H1 (cell line): Measurements from ENCODE around the gene TSPAN4. TPM values are rescaled to one million over a fixed set of nuclear protein-coding genes. Genes with fewer than 3 reads are reported as not detected.

Experiments
- CTCF ChIA-PET: fragments of 300-600 bp; sonication (Branson Sonifier 250); formaldehyde crosslinking; loops from one replicate; lab custom pipeline; 2021; ENCODE audit not compliant: partially characterized antibody; lab: Charles Lee
- POLR2A ChIA-PET: fragments of 300-600 bp; sonication (Branson Sonifier 250); formaldehyde crosslinking; loops from one replicate; lab custom pipeline; 2021; ENCODE audit warnings: inconsistent platforms; ENCODE audit not compliant: partially characterized antibody; lab: Charles Lee
- DNase-seq, 2 experiments: peaks; one replicate each; pipeline versions ENCODE4 v3.0.0 to v3.0.0-alpha.2; 2010 to 2022; ENCODE audit warnings: low spot score in 2 of 2, low read depth in 1 of 2, mixed read lengths in 1 of 2
- FAIRE-seq: peaks from 2 replicates; lab custom pipeline; 2011; peaks lifted over from hg19 to GRCh38; lab: Jason Lieb, UNC
- H2AFZ ChIP-seq: 2 replicates; pipeline ENCODE4 v1.8.1; 2012; ENCODE audit warnings: low read length, inconsistent platforms
- H2AK5ac ChIP-seq: 2 replicates; pipeline ENCODE4 v1.6.1; 2013; ENCODE audit warnings: low read depth, low read length
- H2BK120ac ChIP-seq: replicated peaks from 2 replicates; pipeline ENCODE3; 2013; ENCODE audit warnings: low read depth, low read length, inconsistent platforms
- H2BK12ac ChIP-seq: 2 replicates; pipeline ENCODE4 v1.6.1; 2013; ENCODE audit warnings: low read depth, low read length
- H2BK15ac ChIP-seq: 2 replicates; pipeline ENCODE4 v1.6.1; 2013; ENCODE audit warnings: low read length
- H2BK20ac ChIP-seq: 2 replicates; pipeline ENCODE4 v1.6.1; 2013; ENCODE audit warnings: low read length
- H2BK5ac ChIP-seq: 2 replicates; pipeline ENCODE4 v1.6.1; 2013; ENCODE audit warnings: low read depth, low read length
- H3K14ac ChIP-seq: 2 replicates; pipeline ENCODE4 v1.6.1; 2013; ENCODE audit warnings: inconsistent platforms; ENCODE audit not compliant: insufficient read length
- H3K18ac ChIP-seq: 2 replicates; pipeline ENCODE4 v1.6.1; 2013; ENCODE audit warnings: low read length; ENCODE audit errors: extremely low read depth
- H3K23ac ChIP-seq: 2 replicates; pipeline ENCODE4 v1.6.1; 2013; ENCODE audit warnings: inconsistent platforms; ENCODE audit not compliant: insufficient read length
- H3K23me2 ChIP-seq: 2 replicates; pipeline ENCODE4 v1.6.1; 2013; ENCODE audit warnings: low read depth, low read length
- H3K27ac ChIP-seq: 2 replicates; pipeline ENCODE4 v1.6.1; 2011; ENCODE audit warnings: low read depth, low read length, inconsistent platforms
- H3K27me3 ChIP-seq, 4 experiments: replicated peaks in 1 of 4; 1 replicate in 1 of 4; 2 replicates in 3 of 4; pipeline versions ENCODE4 v1.6.1 to v1.8.1; 2011 to 2013; ENCODE audit warnings: low read length in 3 of 4, mild to moderate bottlenecking in 3 of 4, inconsistent platforms in 2 of 4, mixed read lengths in 2 of 4, moderate library complexity in 1 of 4; ENCODE audit not compliant: control insufficient read depth in 3 of 4, insufficient read depth in 3 of 4; ENCODE audit errors: extremely low read depth in 1 of 4
- H3K36me3 ChIP-seq, 4 experiments: 2 replicates each; pipeline versions ENCODE4 v1.6.1 to v1.8.1; 2011 to 2013; ENCODE audit warnings: mild to moderate bottlenecking in 4 of 4, low read length in 3 of 4, moderate library complexity in 2 of 4, control low read depth in 1 of 4, inconsistent platforms in 1 of 4; ENCODE audit not compliant: insufficient read depth in 4 of 4, control insufficient read depth in 2 of 4
- H3K4ac ChIP-seq: replicated peaks from 2 replicates; pipeline ENCODE3; 2013; ENCODE audit warnings: low read length, low read depth, mixed read lengths, inconsistent platforms; ENCODE audit not compliant: insufficient read length
- H3K4me1 ChIP-seq, 4 experiments: replicated peaks in 1 of 4; 1 replicate in 1 of 4; 2 replicates in 3 of 4; pipeline versions ENCODE4 v1.6.1 to v1.8.1; 2011 to 2013; ENCODE audit warnings: low read length in 3 of 4, inconsistent platforms in 2 of 4, mixed read lengths in 1 of 4; ENCODE audit not compliant: insufficient read depth in 4 of 4, control insufficient read depth in 3 of 4
- H3K4me2 ChIP-seq, 2 experiments: 2 replicates each; pipeline versions ENCODE4 v1.6.1 to v1.8.1; 2011 to 2013; ENCODE audit warnings: low read depth in 2 of 2, low read length in 2 of 2, control low read depth in 1 of 2, inconsistent platforms in 1 of 2, mild to moderate bottlenecking in 1 of 2; ENCODE audit not compliant: insufficient read depth in 1 of 2
- H3K4me3 ChIP-seq, 4 experiments: fragments of 200-600, 300-600 bp in 1 of 4; sonication (generic), shearing (Covaris generic), sonication (Bioruptor Twin) in 1 of 4; 2 replicates each; pipeline versions ENCODE4 v1.5.1 to v1.8.1; 2011 to 2016; ENCODE audit warnings: low read length in 4 of 4, low read depth in 3 of 4, control low read depth in 2 of 4, inconsistent platforms in 2 of 4, mild to moderate bottlenecking in 2 of 4, mixed read lengths in 1 of 4, moderate library complexity in 1 of 4; ENCODE audit not compliant: insufficient read depth in 2 of 4; ENCODE audit errors: extremely low read depth in 1 of 4
- H3K56ac ChIP-seq: replicated peaks from 2 replicates; pipeline ENCODE3; 2013; ENCODE audit warnings: low read depth, mild to moderate bottlenecking, mixed read lengths, low read length, inconsistent platforms; ENCODE audit not compliant: insufficient read length
- H3K79me1 ChIP-seq: 2 replicates; pipeline ENCODE4 v1.6.1; 2013; ENCODE audit warnings: low read depth, low read length, control low read depth
- H3K79me2 ChIP-seq, 2 experiments: 2 replicates each; pipeline versions ENCODE4 v1.6.1 to v1.8.1; 2012 to 2013; ENCODE audit warnings: low read length in 2 of 2, mild to moderate bottlenecking in 2 of 2, inconsistent platforms in 1 of 2; ENCODE audit not compliant: insufficient read depth in 2 of 2, control insufficient read depth in 1 of 2
- H3K9ac ChIP-seq, 4 experiments: replicated peaks in 1 of 4; 1 replicate in 1 of 4; 2 replicates in 3 of 4; pipeline versions ENCODE4 v1.6.1 to v1.8.1; 2011 to 2013; ENCODE audit warnings: low read depth in 3 of 4, low read length in 3 of 4, control low read depth in 2 of 4, mild to moderate bottlenecking in 2 of 4, moderate library complexity in 2 of 4, inconsistent platforms in 1 of 4; ENCODE audit errors: extremely low read depth in 1 of 4
- H3K9me3 ChIP-seq, 2 experiments: 2 replicates each; pipeline versions ENCODE4 v1.6.1 to v1.8.1; 2012 to 2013; ENCODE audit warnings: mild to moderate bottlenecking in 2 of 2, moderate library complexity in 2 of 2, control low read depth in 1 of 2, inconsistent platforms in 1 of 2, low read depth in 1 of 2, low read length in 1 of 2, mixed read lengths in 1 of 2; ENCODE audit not compliant: insufficient read depth in 2 of 2
- H4K20me1 ChIP-seq, 2 experiments: replicated peaks in 1 of 2; 2 replicates each; pipeline versions ENCODE3 to v1.8.1; 2011 to 2013; ENCODE audit warnings: inconsistent platforms in 2 of 2, low read length in 2 of 2, mild to moderate bottlenecking in 1 of 2; ENCODE audit not compliant: insufficient read depth in 2 of 2, control insufficient read depth in 1 of 2
- H4K5ac ChIP-seq: 2 replicates; pipeline ENCODE4 v1.6.1; 2013; ENCODE audit warnings: low read length, low read depth, mixed read lengths, inconsistent platforms; ENCODE audit not compliant: insufficient read length
- H4K8ac ChIP-seq: 2 replicates; pipeline ENCODE4 v1.8.0; 2013; ENCODE audit warnings: mild to moderate bottlenecking, moderate library complexity, low read length, inconsistent platforms; ENCODE audit not compliant: insufficient read depth; ENCODE audit errors: extremely low read depth
- H4K91ac ChIP-seq: replicated peaks from 2 replicates; pipeline ENCODE3; 2013; ENCODE audit warnings: low read length, mixed read lengths, inconsistent platforms; ENCODE audit not compliant: insufficient read length
- BACH1 ChIP-seq: IDR thresholded peaks from 2 replicates; pipeline ENCODE4 v1.6.1; 2012; ENCODE audit warnings: low read length, improper control_type of control experiment
- CBX5 ChIP-seq: fragments of 300-800, 300-1000 bp; sonication (generic); IDR thresholded peaks from 2 replicates; pipeline ENCODE4 v1.7.1; 2016; ENCODE audit warnings: antibody characterized with exemption, low read length, low read depth
- E2F6 ChIP-seq: IDR thresholded peaks from 2 replicates; pipeline ENCODE4 v1.6.1; 2012; ENCODE audit warnings: inconsistent platforms
- EP300 ChIP-seq, 2 experiments: IDR thresholded peaks; 1 replicate in 1 of 2; 2 replicates in 1 of 2; pipeline ENCODE4 v1.6.1; 2011 to 2012; ENCODE audit warnings: low read depth in 2 of 2, low read length in 2 of 2, mild to moderate bottlenecking in 2 of 2, borderline replicate concordance in 1 of 2, inconsistent platforms in 1 of 2, moderate library complexity in 1 of 2
- HDAC2 ChIP-seq, 2 experiments: fragments of 300-600 bp in 1 of 2; sonication (generic) in 1 of 2; IDR thresholded peaks; 2 replicates each; pipeline ENCODE4 v1.6.1; 2011 to 2012; ENCODE audit warnings: low read depth in 2 of 2, low read length in 2 of 2, mild to moderate bottlenecking in 2 of 2, moderate library complexity in 2 of 2, borderline replicate concordance in 1 of 2, inconsistent platforms in 1 of 2
- KDM1A ChIP-seq: fragments of 200-600, 300-600 bp; sonication (generic); IDR thresholded peaks from 2 replicates; pipeline ENCODE4 v1.7.1; 2016; ENCODE audit warnings: mild to moderate bottlenecking, low read length, borderline replicate concordance
- NANOG ChIP-seq: IDR thresholded peaks from 2 replicates; pipeline ENCODE4 v1.6.1; 2011; ENCODE audit warnings: low read length, low read depth, mild to moderate bottlenecking, inconsistent platforms; ENCODE audit not compliant: insufficient read depth, poor library complexity, severe bottlenecking
- POLR2A ChIP-seq, 2 experiments: IDR thresholded peaks; 1 replicate in 1 of 2; 2 replicates in 1 of 2; pipeline ENCODE4 v1.6.1; 2011; ENCODE audit warnings: low read depth in 2 of 2, low read length in 2 of 2, mild to moderate bottlenecking in 2 of 2; ENCODE audit errors: control extremely low read depth in 1 of 2
- POU5F1 ChIP-seq: IDR thresholded peaks from 2 replicates; pipeline ENCODE4 v1.6.1; 2011; ENCODE audit warnings: low read depth, mild to moderate bottlenecking, low read length, moderate library complexity
- RFX5 ChIP-seq: IDR thresholded peaks from 2 replicates; pipeline ENCODE4 v1.6.1; 2011; ENCODE audit warnings: low read depth, low read length, improper control_type of control experiment, borderline replicate concordance
- RXRA ChIP-seq: IDR thresholded peaks from 2 replicates; pipeline ENCODE4 v1.6.1; 2011; ENCODE audit warnings: low read depth, mild to moderate bottlenecking, low read length, moderate library complexity; ENCODE audit not compliant: insufficient read depth
- SIN3A ChIP-seq, 2 experiments: IDR thresholded peaks in 1 of 2; conservative IDR thresholded peaks in 1 of 2; 2 replicates each; pipeline ENCODE4 v1.6.1; 2011 to 2012; ENCODE audit warnings: low read length in 2 of 2, improper control_type of control experiment in 1 of 2, low read depth in 1 of 2, mild to moderate bottlenecking in 1 of 2
- WGBS, 2 experiments: shearing (Covaris generic) in 1 of 2; methylation state at CpG; one replicate each; pipeline versions ENCODE4 v1.1.6 to v1.1.7; 2013 to 2015; ENCODE audit warnings: low lambda C conversion rate in 2 of 2, mixed read lengths in 2 of 2, inconsistent platforms in 1 of 2, low coverage in 1 of 2, missing lambda C conversion rate in 1 of 2; ENCODE audit not compliant: insufficient replicate concordance in 2 of 2, insufficient coverage in 1 of 2, insufficient read length in 1 of 2; ENCODE audit errors: extremely low coverage in 1 of 2, missing lambda C conversion rate in 1 of 2; 5-methylcytosine and 5-hydroxymethylcytosine counted together
- polyA plus RNA-seq, 7 experiments: library from polyadenylated mRNA; depleted of rRNA in 3 of 7; stranded (reverse) in 5 of 7; unstranded in 2 of 7; fragments of >200 nt in 5 of 7; fragments of 200-250 nt in 2 of 7; gene quantifications; 1 replicate in 5 of 7; 2 replicates in 1 of 7; 4 replicates in 1 of 7; pipeline versions ENCODE4 v1.2.1 to v1.2.3, GENCODE V29; 2011 to 2013; ENCODE audit warnings: missing spikeins in 2 of 7, mixed read lengths in 2 of 7
- total RNA-seq: library from RNA; stranded (reverse); fragmentation: NEBNext Ultra II Directional; extraction: Animal tissue kit (Norgen Biotek cat#: 25700); gene quantifications from 2 replicates; pipeline ENCODE4 v1.2.1, GENCODE V29; 2021

Gene TSPAN4
- total and polyA plus RNA-seq, 2 of the 8 experiments (the other 6 are each of a cell fraction or from before 2014, with no cell fraction given), result 74.1 to 145 TPM

GRCh38 chr11:868394-868793, 25.7 kb downstream of the TSPAN4 start:
- no peak overlapping the region for H2AFZ ChIP-seq
- H2BK20ac ChIP-seq, result no peak overlapping the region
- H3K23me2 ChIP-seq, result no peaks in the 10 kb centered on the region
- H4K20me1 ChIP-seq, result peaks cover 13 to 34% of the 10 kb centered on the region in 2 experiments
- no peak overlapping the region for H4K91ac ChIP-seq
- no peak overlapping the region for H2BK12ac ChIP-seq
- H3K9ac ChIP-seq, result no peak overlapping the region
- H2BK15ac ChIP-seq, result no peak overlapping the region
- H3K18ac ChIP-seq, result no peak overlapping the region
- no peaks in the 10 kb centered on the region for H3K79me2 ChIP-seq
- H2BK120ac ChIP-seq, result no peak overlapping the region
- H3K56ac ChIP-seq, result no peak overlapping the region
- WGBS, 2 experiments, result 89% methylated on average over 17 of the region's 17 CpGs; no CpG with 5 or more reads in 1 of the 2 experiments
- no peak overlapping the region for H3K23ac ChIP-seq
- H3K4ac ChIP-seq, result no peak overlapping the region
- CTCF ChIA-PET, result interaction anchor here (0.9 to 6.3 kb wide), 8 partner anchors 9 to 182 kb away, joined by 3 to 35 read pairs (median 5); no protein-coding TSS in a partner anchor
- no peak overlapping the region for H4K8ac ChIP-seq
- H3K27ac ChIP-seq, result no peak overlapping the region
- H3K4me2 ChIP-seq, result no peak overlapping the region
- no peak overlapping the region for H2BK5ac ChIP-seq
- H3K79me1 ChIP-seq, result no peaks in the 10 kb centered on the region
- H4K5ac ChIP-seq, result no peak overlapping the region
- peaks cover 0 to 20% (median 14%) of the 10 kb centered on the region in 4 experiments; a peak in 6 of 7 replicates for H3K4me1 ChIP-seq
- no peak for DNase-seq
- no peak for FAIRE-seq
- no peak overlapping the region for H3K14ac ChIP-seq
- no peaks in the 10 kb centered on the region for H3K9me3 ChIP-seq
- no peak overlapping the region for H2AK5ac ChIP-seq
- H3K36me3 ChIP-seq, result peaks cover 0 to 4% (median 0%) of the 10 kb centered on the region in 4 experiments; a peak in 3 of 8 replicates
- POLR2A ChIA-PET, result interaction anchor here (0.6 to 4.8 kb wide), 9 partner anchors 8 to 185 kb away, joined by 3 to 24 read pairs (median 4); no protein-coding TSS in a partner anchor
- no peak overlapping the region for H3K4me3 ChIP-seq
- H3K27me3 ChIP-seq, result no peaks in the 10 kb centered on the region
- TF ChIP-seq EP300 (IDR thresholded peaks at IDR 0.05; ENCODE audit: borderline replicate concordance in 1 of 2, low read depth in 2 of 2, low read length in 2 of 2) (no peak), NANOG (no peak), POU5F1 (no peak), SIN3A (conservative IDR thresholded peaks at IDR 0.05 in 1 of 2, IDR thresholded peaks at IDR 0.05 in 1 of 2; ENCODE audit: low read depth in 1 of 2, low read length in 2 of 2) (no peak), CBX5 (no peak), RXRA (no peak), BACH1 (no peak), POLR2A (IDR thresholded peaks at IDR 0.05; ENCODE audit: control extremely low read depth in 1 of 2, low read depth in 2 of 2, low read length in 2 of 2) (no peak), RFX5 (no peak), KDM1A (no peak), HDAC2 (IDR thresholded peaks at IDR 0.05; ENCODE audit: borderline replicate concordance in 1 of 2, low read depth in 2 of 2, low read length in 2 of 2) (no peak), E2F6 (no peak)
